Measurements from ENCODE around the gene MEPE.

The MEPE gene, protein sequence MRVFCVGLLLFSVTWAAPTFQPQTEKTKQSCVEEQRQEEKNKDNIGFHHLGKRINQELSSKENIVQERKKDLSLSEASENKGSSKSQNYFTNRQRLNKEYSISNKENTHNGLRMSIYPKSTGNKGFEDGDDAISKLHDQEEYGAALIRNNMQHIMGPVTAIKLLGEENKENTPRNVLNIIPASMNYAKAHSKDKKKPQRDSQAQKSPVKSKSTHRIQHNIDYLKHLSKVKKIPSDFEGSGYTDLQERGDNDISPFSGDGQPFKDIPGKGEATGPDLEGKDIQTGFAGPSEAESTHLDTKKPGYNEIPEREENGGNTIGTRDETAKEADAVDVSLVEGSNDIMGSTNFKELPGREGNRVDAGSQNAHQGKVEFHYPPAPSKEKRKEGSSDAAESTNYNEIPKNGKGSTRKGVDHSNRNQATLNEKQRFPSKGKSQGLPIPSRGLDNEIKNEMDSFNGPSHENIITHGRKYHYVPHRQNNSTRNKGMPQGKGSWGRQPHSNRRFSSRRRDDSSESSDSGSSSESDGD

GRCh38 chr4:87832669-87833068, at the start of gene MEPE:
MEPE (plus strand) TSS chr4:87832969; CDS start chr4:87834715, 1,746 bp downstream.
- no peak for DNase-seq

- no peak for DNase-seq
These were observed 49.0 kb upstream of the MEPE start for GRCh38 chr4:87783781-87784180.

GRCh38 chr4:87785731-87786509, 46.8 kb upstream of the MEPE start:
- DNase-seq: no peak

DNA sequence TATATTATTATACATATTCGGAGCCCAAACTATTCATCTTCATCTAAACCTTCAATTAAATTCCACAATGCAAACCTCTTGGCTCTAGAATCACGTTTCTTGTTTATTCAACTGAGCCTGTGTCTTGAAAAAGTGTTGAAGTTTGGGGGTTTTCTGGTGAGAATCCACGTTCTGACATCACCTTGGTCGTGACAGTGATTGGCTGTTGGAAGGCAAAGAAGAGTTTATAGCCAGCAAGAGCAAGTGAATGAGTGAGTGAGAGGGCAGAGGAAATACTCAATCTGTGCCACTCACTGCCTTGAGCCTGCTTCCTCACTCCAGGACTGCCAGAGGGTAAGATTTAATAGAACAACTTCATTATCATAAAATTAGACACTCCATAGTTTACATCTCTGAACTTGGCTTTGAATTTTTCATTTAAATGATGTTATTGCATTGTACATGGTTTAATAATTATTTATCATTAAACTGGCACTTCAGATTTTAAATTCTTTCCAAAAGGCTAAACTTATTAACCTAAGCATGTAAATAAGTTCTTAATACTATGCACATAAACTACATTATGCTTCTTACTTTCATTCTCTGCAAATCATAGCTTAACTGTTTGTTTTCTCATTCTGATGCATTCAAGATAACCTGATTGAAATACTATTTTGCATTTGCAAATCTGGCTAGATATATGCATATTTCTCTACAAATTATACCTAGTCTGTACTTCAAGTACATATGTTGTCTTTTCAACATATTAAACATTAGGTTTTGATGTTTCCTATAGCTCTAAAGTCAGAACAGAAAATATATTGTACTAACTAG, 33.3 kb upstream of the MEPE start, which contains the start of gene IBSP:
IBSP (plus strand) TSS at position 254 of the 813 bp plus-strand sequence. CDS start 2,808 bp downstream, outside the sequence.
- DNase-seq: no peak

GRCh38 chr4:87802858-87803257, 29.9 kb upstream of the MEPE start:
- no peak for DNase-seq

- DNase-seq: no peak
These were observed 29.3 kb upstream of the MEPE start for GRCh38 chr4:87803421-87803820.

GRCh38 chr4:87804871-87805270, 27.9 kb upstream of the MEPE start:
- no peak for DNase-seq

GRCh38 chr4:87805971-87806370, 26.8 kb upstream of the MEPE start:
- DNase-seq: no peak

- DNase-seq: no peak
These were observed 26.2 kb upstream of the MEPE start for GRCh38 chr4:87806520-87806919.

- no peak for DNase-seq
These were observed 25.4 kb upstream of the MEPE start for GRCh38 chr4:87807402-87807801.

DNA sequence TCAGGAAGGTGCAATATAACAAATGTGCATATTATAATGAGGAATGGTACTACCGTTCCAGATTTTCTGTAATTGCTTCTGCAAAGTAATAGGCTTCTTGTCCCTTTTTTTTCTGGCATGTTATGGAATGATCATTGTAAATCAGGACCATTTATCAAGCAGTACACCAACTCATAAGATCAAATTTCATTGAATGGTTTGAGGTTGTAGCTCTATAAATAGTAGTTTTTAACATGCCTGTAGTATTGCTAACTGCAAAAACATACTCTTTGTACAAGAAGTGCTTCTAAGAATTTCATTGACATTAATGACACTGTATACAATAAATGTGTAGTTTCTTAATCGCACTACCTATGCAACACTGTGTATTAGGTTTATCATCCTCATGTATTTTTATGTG, 20.8 kb upstream of the MEPE start:
- no peak for DNase-seq

DNA sequence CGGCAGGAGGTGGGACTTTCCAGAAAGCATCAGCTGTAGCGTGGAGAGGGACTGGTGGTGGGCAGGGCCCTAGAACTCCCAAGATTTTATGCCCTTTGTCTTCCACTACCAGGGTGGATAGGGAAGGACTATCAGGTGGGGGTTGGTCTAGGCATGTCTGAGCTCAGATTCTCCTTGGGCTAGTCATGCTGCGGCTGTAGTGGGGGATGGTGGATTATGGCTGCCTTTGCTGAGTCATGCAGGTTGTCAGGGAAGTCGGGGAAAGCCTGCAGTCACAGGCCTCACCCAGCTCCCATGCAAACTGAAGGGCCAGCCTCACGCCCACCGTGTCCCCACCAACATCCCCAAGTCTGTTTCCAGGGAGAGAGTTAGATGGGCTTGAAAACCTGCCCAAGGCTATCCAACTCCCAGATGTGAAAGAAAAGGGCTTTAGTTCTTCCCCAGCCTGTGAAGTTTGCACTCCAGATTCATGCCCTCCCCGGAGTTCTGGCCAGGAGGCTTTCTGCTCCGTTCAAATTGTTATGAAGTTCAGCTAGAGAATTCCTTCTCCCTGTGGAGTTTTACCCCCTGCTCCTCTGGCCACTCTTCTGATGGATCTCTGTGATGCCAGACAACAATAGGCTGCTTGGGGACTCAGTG, 13.4 kb upstream of the MEPE start:
- no peak for DNase-seq

DNA sequence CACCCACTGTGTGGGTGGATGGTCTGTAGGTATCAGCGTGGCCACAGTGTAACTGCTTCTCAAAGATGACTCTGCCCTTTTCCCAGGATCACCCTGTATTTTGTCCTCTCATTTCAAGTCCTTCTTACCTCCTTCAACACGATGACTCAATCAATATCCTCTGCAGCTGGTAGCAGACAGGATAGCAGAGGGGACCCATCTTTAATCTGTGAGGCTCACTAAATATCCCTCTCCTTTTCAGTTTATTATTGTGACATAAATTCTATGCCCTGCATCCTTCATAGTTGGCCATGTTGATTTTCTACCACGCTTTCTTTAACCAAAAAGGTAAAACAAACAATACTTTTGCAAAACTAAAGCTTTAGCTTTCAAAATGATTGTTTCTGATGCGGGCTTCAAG, 9.6 kb upstream of the MEPE start:
- DNase-seq: no peak

DNA sequence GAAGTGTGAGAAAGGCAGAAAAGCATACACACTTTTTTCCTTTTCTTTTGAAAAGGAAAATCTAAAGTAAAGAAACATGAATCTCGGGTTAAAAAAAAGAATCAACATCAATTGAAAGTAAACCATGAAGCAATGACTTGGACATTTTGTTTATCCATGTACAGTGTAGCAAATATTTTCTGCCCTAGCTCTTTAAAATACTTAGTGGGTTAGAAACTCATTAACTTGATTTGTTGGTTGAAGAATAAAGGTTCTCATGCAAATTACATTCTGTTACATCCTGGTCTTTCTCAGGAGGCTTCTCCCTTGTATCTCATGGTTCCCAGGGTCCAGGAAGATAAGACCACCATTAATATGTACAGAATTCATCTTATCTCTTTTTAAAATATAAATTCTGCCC, 9.0 kb upstream of the MEPE start:
- DNase-seq: no peak

- DNase-seq: no peak
These were observed 8.4 kb upstream of the MEPE start for GRCh38 chr4:87824352-87824751.

GRCh38 chr4:87834401-87834800, 1.6 kb downstream of the MEPE start:
- no peak for DNase-seq

DNA sequence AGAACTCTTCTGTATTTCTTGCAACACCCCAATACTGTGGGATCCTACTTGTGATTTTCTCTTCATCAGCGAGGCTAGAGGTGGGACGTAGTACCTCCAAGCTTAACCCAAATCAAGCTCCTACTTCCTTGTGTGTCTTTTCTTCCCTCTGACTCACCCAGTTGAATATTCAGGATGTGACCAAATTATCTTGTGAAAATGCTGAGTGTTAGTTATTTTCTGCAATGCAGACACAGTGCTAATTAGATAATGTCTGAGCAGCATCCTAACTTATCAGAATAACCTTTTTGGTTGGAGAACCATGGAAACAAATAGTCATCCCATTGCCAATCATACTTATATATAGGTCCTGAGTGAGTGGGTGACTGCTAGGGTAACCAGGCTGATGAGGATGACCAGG, 2.4 kb downstream of the MEPE start:
- no peak for DNase-seq

DNA sequence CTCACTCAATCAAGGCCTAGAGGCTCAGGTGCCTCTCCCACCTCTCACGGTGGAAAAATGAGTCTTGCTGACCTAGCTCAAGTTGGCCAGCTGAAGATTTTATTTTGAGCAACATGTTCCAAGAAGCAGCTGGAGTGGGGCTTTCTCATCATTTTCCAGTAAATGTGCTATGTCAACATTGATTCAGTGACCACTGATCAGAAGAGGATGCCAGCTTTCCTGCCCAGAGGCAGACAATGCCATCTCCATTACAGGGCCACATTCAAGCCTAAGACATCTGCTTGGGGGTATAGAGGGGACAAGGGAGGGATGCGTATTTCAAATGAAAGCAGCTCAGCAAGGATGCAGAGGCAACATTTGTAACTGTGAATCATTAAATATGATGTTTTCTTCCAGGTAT, 3.0 kb downstream of the MEPE start:
- DNase-seq: no peak

GRCh38 chr4:87838205-87838604, 5.4 kb downstream of the MEPE start:
- no peak for DNase-seq

GRCh38 chr4:87838890-87839591, 6.3 kb downstream of the MEPE start:
- DNase-seq: no peak

GRCh38 chr4:87839592-87839946, 6.8 kb downstream of the MEPE start:
- DNase-seq: no peak

DNA sequence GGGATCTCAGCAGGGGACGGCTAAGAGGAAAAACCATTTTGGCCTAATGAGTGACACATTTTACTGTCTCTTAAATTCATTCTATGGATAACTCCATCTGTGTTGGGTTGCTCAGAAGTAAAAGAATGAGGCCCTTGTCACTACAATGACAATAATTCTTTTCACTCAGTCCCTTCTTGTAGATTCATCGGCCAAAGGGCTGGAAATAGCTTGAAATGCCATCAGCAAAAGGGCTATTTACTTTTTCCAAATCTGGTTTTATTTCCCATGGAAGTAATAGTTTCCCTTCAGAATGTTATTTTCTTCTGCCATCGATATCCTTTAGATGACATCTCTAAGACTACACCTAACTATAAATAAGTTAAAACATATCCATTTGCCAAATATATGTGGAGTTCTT, 7.4 kb downstream of the MEPE start:
- no peak for DNase-seq
